NCI-H2227 treated with DMSO at 0.1 percent for 48 hours (cell line): ENCODE measurements around the gene STIM2.

Experiments used
- DNase-seq: peaks from one replicate; lab custom pipeline; 2025; lab: John Stamatoyannopoulos, UW

STIM2 gene

GRCh38 chr4:26900765-26901164 is 40.1 kb downstream of the STIM2 start:
- DNase-seq, result no peak

- no peak for DNase-seq
Observed at GRCh38 chr4:26905172-26905571, 44.5 kb downstream of the STIM2 start.

- no peak for DNase-seq
Observed at GRCh38 chr4:26907731-26908599, 47.3 kb downstream of the STIM2 start.

- DNase-seq, result no peak
Observed at GRCh38 chr4:26909369-26909768, 48.7 kb downstream of the STIM2 start.

GRCh38 chr4:26911254-26911653 is 50.6 kb downstream of the STIM2 start:
- no peak for DNase-seq

GRCh38 chr4:26912069-26912468 is 51.4 kb downstream of the STIM2 start:
- no peak for DNase-seq

- DNase-seq, result no peak
Observed at GRCh38 chr4:26912810-26913209, 52.2 kb downstream of the STIM2 start.

- DNase-seq, result no peak
Observed at GRCh38 chr4:26916195-26916594, 55.6 kb downstream of the STIM2 start.

- no peak for DNase-seq
Observed at GRCh38 chr4:26930964-26931363, 70.3 kb downstream of the STIM2 start.

GRCh38 chr4:26931451-26931850 is 70.8 kb downstream of the STIM2 start:
- DNase-seq, result no peak

GRCh38 chr4:26931966-26932365 is 71.3 kb downstream of the STIM2 start:
- no peak for DNase-seq

- no peak for DNase-seq
Observed at GRCh38 chr4:26935397-26935796, 74.8 kb downstream of the STIM2 start.

- DNase-seq, result no peak
Observed at GRCh38 chr4:26936284-26937065, 75.8 kb downstream of the STIM2 start.

GRCh38 chr4:26937139-26937538 is 76.5 kb downstream of the STIM2 start:
- DNase-seq, result no peak

GRCh38 chr4:26937567-26937966 is 76.9 kb downstream of the STIM2 start:
- DNase-seq, result no peak

GRCh38 chr4:26938516-26938915 is 77.9 kb downstream of the STIM2 start:
- DNase-seq, result no peak

GRCh38 chr4:26941951-26942350 is 81.3 kb downstream of the STIM2 start:
- DNase-seq, result no peak

GRCh38 chr4:26942871-26943270 is 82.2 kb downstream of the STIM2 start:
- no peak for DNase-seq

GRCh38 chr4:26943391-26943790 is 82.8 kb downstream of the STIM2 start:
- no peak for DNase-seq

GRCh38 chr4:26945794-26946193 is 85.2 kb downstream of the STIM2 start:
- DNase-seq, result no peak

GRCh38 chr4:26947318-26947717 is 86.7 kb downstream of the STIM2 start:
- no peak for DNase-seq

GRCh38 chr4:26950446-26950845 is 89.8 kb downstream of the STIM2 start:
- DNase-seq, result no peak

- DNase-seq, result no peak
Observed at GRCh38 chr4:26952891-26953290, 92.2 kb downstream of the STIM2 start.
